Left lobe of liver (tissue), 2 donors: ENCODE measurements around the gene SLC16A10. TPM values are rescaled to one million over a fixed set of nuclear protein-coding genes. Genes with fewer than 3 reads are reported as not detected.
"Not testable (repeated sequence)": the region's sequence is repeated elsewhere in the genome, so short reads cannot be mapped to it uniquely, and the experiment has no call there.

Source experiments
- ATAC-seq: fragments of 200-7000 bp; cut with Tn5 transposase; one replicate; pipeline ENCODE4 v1.9.1; 2020; ENCODE audit warnings: mild to moderate bottlenecking, moderate library complexity
- DNase-seq: peaks from one replicate; pipeline ENCODE4 v3.0.0-alpha.2; 2020; ENCODE audit warnings: low spot score
- total RNA-seq: library from RNA; stranded (reverse); gene quantifications from one replicate; pipeline ENCODE4 v1.2.1, GENCODE V29; 2021
- donor health status: DM: no; HTN: no; CAD: no; lungs with moderate emphysema.
- donor health status: DM: no; HTN: yes; CAD: no.

The SLC16A10 gene
- total RNA-seq, 1 donor from 2014 or later: 14.9 TPM

DNA sequence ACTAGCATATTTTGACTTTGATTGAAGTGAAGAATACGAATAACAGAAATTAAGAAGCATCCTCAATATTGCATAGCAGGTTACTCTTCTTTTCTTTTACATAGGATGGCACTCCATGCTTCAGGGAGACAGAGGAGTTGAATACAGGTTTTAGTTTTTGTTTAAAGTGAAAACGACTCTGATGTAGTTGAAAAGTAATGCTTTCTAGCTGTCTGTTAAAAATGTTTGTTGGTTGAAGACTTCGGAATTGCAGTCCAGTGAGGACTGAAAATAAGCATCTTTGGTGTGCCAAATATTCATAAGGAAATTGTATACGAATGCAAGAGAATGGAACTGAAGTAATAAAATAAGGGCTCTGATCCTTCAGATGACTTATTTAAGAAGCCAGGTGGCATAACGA is 618 bp upstream of the SLC16A10 start:
- no peak for ATAC-seq
- no peak for DNase-seq

GRCh38 chr6:111087871-111088667 is 766 bp downstream of the SLC16A10 start:
- DNase-seq: peak; percentile 64
- ATAC-seq: peak; percentile 63

DNA sequence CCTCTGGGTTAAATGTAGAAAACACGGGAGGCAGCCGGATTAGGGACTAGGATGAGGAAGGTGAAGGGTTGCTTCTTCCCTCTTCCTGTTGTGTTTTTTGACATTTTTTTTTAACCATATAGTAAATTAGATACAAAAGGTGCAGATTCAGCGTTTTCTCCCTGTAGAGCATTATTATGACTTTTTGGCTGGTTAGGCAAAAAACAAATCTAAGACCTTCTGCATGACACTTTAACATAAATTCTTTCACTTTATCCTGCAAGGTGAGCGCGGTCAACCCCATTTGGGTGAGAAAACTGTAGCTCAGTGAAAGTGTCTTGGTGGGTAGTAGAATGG is 1.3 kb downstream of the SLC16A10 start:
- ATAC-seq: no peak
- DNase-seq: no peak

DNA sequence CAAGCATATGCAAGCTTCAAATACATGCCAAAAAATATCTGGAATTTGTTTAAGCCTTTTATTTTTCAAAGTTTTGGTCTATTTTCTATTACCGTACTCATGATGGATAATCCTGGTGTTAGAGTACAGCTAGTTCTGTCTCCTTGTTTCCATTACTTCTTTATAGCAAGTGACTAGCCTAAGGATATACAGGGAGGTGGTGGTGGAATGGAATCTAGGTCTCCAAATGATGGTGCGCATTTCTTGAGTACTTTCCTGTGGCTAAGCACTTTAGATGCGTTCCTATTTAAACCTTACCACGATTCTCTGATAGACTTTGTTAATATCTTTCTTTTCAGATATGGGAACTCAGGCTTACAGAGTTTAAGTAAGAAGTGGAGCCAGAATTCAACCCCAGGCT is 3.5 kb downstream of the SLC16A10 start:
- DNase-seq (no peak), ATAC-seq (no peak)

- ATAC-seq (no peak), DNase-seq (no peak)
These were observed 4.7 kb downstream of the SLC16A10 start for GRCh38 chr6:111091987-111092386.

- ATAC-seq: not testable (repeated sequence)
These were observed 8.2 kb downstream of the SLC16A10 start for GRCh38 chr6:111095488-111095887.

GRCh38 chr6:111096246-111096645 is 8.9 kb downstream of the SLC16A10 start:
- DNase-seq (peak; percentile 76), ATAC-seq (peak; percentile 84)

More at GRCh38 chr6:111095488-111095887, 8.2 kb downstream of the SLC16A10 start:
- not testable (repeated sequence) for DNase-seq

DNA sequence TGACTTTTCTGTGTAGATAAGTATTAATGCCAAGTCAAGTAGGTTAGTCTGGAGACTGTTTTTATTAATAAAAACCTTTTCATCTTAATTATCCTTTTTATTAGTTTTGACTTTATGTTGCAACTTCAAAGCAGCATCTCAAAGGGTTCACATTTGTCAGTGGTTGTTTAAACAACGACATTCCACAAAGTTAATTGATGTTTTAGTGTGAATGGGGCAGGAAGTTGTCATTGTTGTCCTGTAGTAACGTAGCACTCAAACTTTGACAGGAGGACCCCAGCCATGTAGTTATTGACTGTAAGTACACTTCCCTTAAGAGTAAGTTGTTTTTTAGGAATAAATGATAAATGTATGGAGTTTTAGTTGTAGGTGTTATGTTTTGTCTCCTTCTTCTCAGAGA is 11.3 kb downstream of the SLC16A10 start:
- no peak for DNase-seq
- no peak for ATAC-seq

- ATAC-seq: no peak
- no peak for DNase-seq
These were observed 14.7 kb downstream of the SLC16A10 start for GRCh38 chr6:111101987-111102386.

- DNase-seq: peak; percentile 96
- ATAC-seq: peak; percentile 97
These were observed 18.3 kb downstream of the SLC16A10 start for GRCh38 chr6:111105578-111105977.

- DNase-seq: no peak
- ATAC-seq: no peak
These were observed 20.3 kb downstream of the SLC16A10 start for GRCh38 chr6:111107589-111107988.

DNA sequence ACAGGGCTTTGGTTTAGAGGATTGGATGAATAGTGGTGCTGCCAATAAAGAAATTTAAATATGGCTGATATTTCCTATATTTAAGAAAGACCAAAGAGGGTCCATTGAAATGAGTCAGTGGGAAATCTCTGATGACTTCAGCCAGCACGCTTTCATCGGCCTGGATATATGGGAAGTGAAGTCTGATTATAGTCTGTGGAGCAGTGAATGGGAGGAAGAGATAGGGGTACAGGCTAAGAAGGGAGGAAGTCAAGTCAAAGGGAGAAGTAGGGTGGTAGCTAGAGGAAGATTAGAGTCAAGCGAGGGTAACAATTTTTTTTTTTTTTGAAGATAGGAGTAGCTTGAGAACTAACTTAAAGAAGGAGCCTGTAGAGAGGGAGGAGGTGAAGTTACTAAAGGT is 22.7 kb downstream of the SLC16A10 start:
- ATAC-seq (no peak), DNase-seq (no peak)

- no peak for DNase-seq
- ATAC-seq: peak; percentile 68
These were observed 26.2 kb downstream of the SLC16A10 start for GRCh38 chr6:111113336-111114086.

GRCh38 chr6:111114087-111114443 is 26.8 kb downstream of the SLC16A10 start:
- ATAC-seq (no peak), DNase-seq (no peak)

GRCh38 chr6:111114482-111114881 is 27.2 kb downstream of the SLC16A10 start:
- no peak for DNase-seq
- ATAC-seq: no peak

DNA sequence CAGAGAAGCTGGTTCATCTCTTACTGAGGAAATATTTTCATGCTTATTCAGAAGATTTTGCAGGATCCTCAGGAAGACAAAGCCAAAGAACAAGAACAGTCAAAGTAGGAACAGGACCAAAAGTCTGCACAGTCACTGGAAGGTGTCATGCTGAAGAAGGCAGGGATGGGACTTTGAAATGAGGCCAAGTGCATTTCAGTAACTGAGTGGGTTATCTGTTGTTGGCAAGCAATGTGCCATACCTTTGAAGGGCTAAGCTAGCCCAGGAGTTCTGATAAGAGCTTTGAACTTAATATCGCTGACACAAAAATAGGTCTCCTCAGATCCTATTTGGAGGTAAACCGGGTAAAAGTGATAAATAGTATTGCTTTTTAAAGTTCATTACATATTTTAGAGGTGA is 31.5 kb downstream of the SLC16A10 start:
- ATAC-seq (no peak), DNase-seq (no peak)

- ATAC-seq (no peak), DNase-seq (no peak)
These were observed 32.4 kb downstream of the SLC16A10 start for GRCh38 chr6:111119571-111120329.

- ATAC-seq: no peak
- no peak for DNase-seq
These were observed 34.6 kb downstream of the SLC16A10 start for GRCh38 chr6:111121789-111122350.

DNA sequence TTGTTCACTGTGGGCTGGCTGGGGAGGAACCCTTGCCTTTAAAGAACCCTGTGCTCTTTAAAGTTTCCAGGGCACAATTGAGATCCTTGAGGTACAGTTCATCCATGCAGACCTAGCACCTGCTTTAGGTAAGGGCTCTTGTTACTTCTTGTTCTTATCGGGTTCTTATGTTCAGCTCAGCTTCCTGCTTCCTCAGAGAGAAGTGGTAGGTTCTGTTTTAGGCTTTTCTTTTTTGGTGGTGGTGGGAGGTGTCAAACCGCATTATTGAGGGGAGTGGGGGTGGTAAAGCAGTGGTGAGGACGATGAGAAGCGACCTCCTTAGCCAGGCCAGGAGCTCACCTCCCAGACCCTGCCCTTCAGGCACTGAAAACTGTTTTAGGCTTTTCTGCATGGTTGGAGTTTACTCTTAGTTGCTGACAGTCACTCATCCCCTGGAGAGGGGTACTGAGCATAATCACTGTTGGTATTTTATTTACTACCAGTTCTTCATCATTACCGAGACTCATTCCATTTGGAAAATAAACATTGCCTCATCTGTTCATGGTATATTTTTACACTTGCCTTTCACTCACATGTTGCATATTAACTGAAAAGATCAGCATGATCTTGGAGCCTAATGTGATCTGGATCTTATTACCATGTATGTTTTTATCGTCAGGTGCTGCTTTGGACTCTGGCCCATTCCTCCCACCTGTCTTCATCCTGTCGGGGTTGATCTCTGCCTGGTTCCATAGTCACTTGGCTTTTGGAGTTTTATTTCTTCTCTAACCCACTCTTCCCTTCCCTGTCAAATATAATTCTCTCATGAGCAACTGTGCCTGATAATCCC is 35.4 kb downstream of the SLC16A10 start:
- ATAC-seq (no peak), DNase-seq (no peak)

DNA sequence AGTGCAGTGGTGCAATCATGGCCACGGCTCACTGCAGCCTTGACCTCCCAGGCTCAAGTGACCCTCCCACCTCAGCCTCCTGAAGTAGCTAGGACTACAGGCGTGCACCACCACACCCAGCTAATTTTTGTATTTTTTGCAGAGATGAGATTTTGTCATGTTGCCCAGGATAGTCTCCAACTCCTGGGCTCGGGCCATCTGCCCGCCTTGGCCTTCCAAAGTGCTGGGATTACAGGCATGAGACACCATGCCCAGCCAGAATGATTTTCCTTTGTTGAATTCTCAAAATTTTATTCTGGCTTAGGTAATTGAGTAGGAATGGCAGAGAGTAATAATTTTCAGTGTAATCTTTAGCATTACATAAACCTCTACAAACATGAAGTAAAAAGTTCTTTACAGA is 37.1 kb downstream of the SLC16A10 start:
- ATAC-seq (no peak), DNase-seq (no peak)
